Measurements from ENCODE around the gene RPP40. TPM values are rescaled to one million over a fixed set of nuclear protein-coding genes. Genes with fewer than 3 reads are reported as not detected.

The RPP40 gene
- total and polyA plus RNA-seq, 9 of the 15 experiments (the other 6 are each of a cell fraction or from before 2014, with no cell fraction given): 22.6 to 114 (median 39.0) TPM

DNA sequence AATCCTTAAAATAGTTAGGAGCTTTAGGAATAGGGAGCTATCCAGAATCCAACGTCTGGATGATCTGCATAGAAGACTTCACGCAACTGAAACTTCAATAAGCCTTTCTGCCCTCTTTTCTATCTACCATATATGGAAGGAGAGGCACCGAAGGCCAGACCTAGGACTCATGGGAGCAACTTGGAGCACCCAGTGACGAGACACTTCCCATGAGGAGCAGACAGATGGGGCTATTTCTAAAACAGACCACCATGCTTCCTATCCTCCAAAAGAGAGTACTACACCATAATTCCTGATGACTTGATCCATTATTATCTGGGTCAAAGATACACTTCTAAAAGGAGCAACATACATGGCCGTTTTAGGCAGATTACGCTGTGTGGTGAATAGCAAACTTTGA, 6.0 kb downstream of the RPP40 start:
- ATAC-seq (peak; percentile 71), FAIRE-seq (no peak), DNase-seq (ENCODE audit: extremely low read depth in 1 of 4, low spot score in 3 of 4) (no peak)
- Histone ChIP-seq H3K9me3 (replicated peaks; ENCODE audit: control insufficient read depth, insufficient read depth, low read depth, low read length) (no peaks in the 10 kb centered on the region), H3K9me1 (ENCODE audit: control insufficient read depth, insufficient read depth, low read length) (no peaks in the 10 kb centered on the region), H3K4me3 (no peak overlapping the region), H4K20me1 (replicated peaks; ENCODE audit: control insufficient read depth, insufficient read depth, low read length) (no peaks in the 10 kb centered on the region), H3K36me3 (ENCODE audit: control insufficient read depth, insufficient read depth, low read length) (peaks cover 48% of the 10 kb centered on the region; the same call in 2 of the 3 replicates), H3K27me3 (ENCODE audit: control insufficient read depth in 2 of 2, insufficient read depth in 2 of 2, low read length in 2 of 2) (no peaks in the 10 kb centered on the region), H3K9ac (ENCODE audit: insufficient read depth in 1 of 2, low read depth in 2 of 2, low read length in 2 of 2) (no peak overlapping the region), H3K79me2 (ENCODE audit: control insufficient read depth, insufficient read depth, low read length) (peaks cover 5% of the 10 kb centered on the region; the same call in 1 of the 3 replicates), H2AFZ (ENCODE audit: low read depth, low read length) (no peak overlapping the region), H3K27ac (ENCODE audit: extremely low read depth, low read depth, low read length) (no peak overlapping the region), H3K4me1 (replicated peaks in 1 of 2; ENCODE audit: control insufficient read depth in 2 of 2, insufficient read depth in 2 of 2, low read length in 2 of 2) (peaks cover 0 to 2% of the 10 kb centered on the region in 2 experiments; a peak in 1 of 5 replicates), H3K4me2 (ENCODE audit: insufficient read depth, low read length) (no peak overlapping the region)
- TF ChIP-seq, protein P1, sequence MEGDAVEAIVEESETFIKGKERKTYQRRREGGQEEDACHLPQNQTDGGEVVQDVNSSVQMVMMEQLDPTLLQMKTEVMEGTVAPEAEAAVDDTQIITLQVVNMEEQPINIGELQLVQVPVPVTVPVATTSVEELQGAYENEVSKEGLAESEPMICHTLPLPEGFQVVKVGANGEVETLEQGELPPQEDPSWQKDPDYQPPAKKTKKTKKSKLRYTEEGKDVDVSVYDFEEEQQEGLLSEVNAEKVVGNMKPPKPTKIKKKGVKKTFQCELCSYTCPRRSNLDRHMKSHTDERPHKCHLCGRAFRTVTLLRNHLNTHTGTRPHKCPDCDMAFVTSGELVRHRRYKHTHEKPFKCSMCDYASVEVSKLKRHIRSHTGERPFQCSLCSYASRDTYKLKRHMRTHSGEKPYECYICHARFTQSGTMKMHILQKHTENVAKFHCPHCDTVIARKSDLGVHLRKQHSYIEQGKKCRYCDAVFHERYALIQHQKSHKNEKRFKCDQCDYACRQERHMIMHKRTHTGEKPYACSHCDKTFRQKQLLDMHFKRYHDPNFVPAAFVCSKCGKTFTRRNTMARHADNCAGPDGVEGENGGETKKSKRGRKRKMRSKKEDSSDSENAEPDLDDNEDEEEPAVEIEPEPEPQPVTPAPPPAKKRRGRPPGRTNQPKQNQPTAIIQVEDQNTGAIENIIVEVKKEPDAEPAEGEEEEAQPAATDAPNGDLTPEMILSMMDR (IDR thresholded peaks at IDR 0.05 in 2 of 3, conservative IDR thresholded peaks at IDR 0.05 in 1 of 3; ENCODE audit: insufficient read depth in 2 of 3, low read depth in 1 of 3, low read length in 3 of 3): peak; percentile 18 to 43 (median 32); a peak in 4 of 6 replicates
- no peak for TF ChIP-seq U2AF1 (optimal IDR thresholded peaks at IDR 0.05; ENCODE audit: low read depth, low read length)
- in situ Hi-C loops (cut with MboI) (no loop called here), intact Hi-C loops (cut with micrococcal nuclease) (no loop called here)
- 75% methylated on average over 6 of the region's 6 CpGs for WGBS (ENCODE audit: insufficient coverage, low coverage, missing lambda C conversion rate)
- ChIA-PET CTCF (ENCODE audit: low intra/inter-chr PET ratio) (no interaction called here), POLR2A (no interaction called here)
- BruUV-seq (replicated peaks): no TSS peak

DNA sequence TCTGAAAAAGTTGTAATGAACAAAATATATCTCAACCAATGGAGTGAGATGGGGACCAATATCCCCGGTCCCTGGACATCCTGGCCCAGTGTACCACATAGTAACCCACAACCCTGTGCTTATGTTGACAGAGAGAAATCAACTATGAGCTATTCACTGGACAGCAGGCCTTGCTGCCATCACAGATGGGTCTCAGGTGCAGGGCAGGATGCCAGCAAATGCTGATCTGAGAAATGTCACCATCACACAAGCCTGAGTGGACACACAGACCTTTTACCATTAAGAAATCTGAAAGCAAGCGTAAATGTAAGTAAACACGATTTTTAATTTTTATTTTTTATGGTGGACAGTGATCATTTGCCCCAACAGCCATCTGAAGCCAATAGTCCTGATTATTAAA, 9.1 kb downstream of the RPP40 start:
- in situ Hi-C loops (cut with MboI): no loop called here
- Histone ChIP-seq H3K79me2 (ENCODE audit: control insufficient read depth, insufficient read depth, low read length) (no peaks in the 10 kb centered on the region), H3K27ac (ENCODE audit: extremely low read depth, low read depth, low read length) (no peak overlapping the region), H3K9me3 (replicated peaks; ENCODE audit: control insufficient read depth, insufficient read depth, low read depth, low read length) (no peaks in the 10 kb centered on the region), H3K9me1 (ENCODE audit: control insufficient read depth, insufficient read depth, low read length) (no peaks in the 10 kb centered on the region), H3K4me2 (ENCODE audit: insufficient read depth, low read length) (no peak overlapping the region), H4K20me1 (replicated peaks; ENCODE audit: control insufficient read depth, insufficient read depth, low read length) (no peaks in the 10 kb centered on the region), H2AFZ (ENCODE audit: low read depth, low read length) (no peak overlapping the region), H3K27me3 (ENCODE audit: control insufficient read depth in 2 of 2, insufficient read depth in 2 of 2, low read length in 2 of 2) (no peaks in the 10 kb centered on the region), H3K9ac (ENCODE audit: insufficient read depth in 1 of 2, low read depth in 2 of 2, low read length in 2 of 2) (no peak overlapping the region), H3K36me3 (ENCODE audit: control insufficient read depth, insufficient read depth, low read length) (peaks cover 28% of the 10 kb centered on the region; the same call in 1 of the 3 replicates), H3K4me3 (no peak overlapping the region), H3K4me1 (replicated peaks in 1 of 2; ENCODE audit: control insufficient read depth in 2 of 2, insufficient read depth in 2 of 2, low read length in 2 of 2) (no peaks in the 10 kb centered on the region)
- POLR2A ChIA-PET: no interaction called here
- DNase-seq (ENCODE audit: extremely low read depth in 1 of 4, low spot score in 3 of 4) (no peak), ATAC-seq (no peak), FAIRE-seq (no peak)
- WGBS (ENCODE audit: insufficient coverage, low coverage, missing lambda C conversion rate): 66% methylated on average over 3 of the region's 3 CpGs
- intact Hi-C loops (cut with micrococcal nuclease): no loop called here
- TF ChIP-seq KAT7 (CRISPR knock-in tag; IDR thresholded peaks at IDR 0.05; ENCODE audit: borderline replicate concordance) (no peak), PTTG1 (tag; IDR thresholded peaks at IDR 0.05; ENCODE audit: low read depth) (no peak), GTF2E2 (tag; IDR thresholded peaks at IDR 0.05) (no peak), POLR2H (tag; IDR thresholded peaks at IDR 0.05; ENCODE audit: low read depth) (no peak), BDP1 (IDR thresholded peaks at IDR 0.05; ENCODE audit: insufficient read depth, insufficient read length) (no peak), CBX3 (IDR thresholded peaks at IDR 0.05; ENCODE audit: borderline replicate concordance in 1 of 2, low read length in 2 of 2) (no peak), ZNF263 (CRISPR knock-in tag; IDR thresholded peaks at IDR 0.05; ENCODE audit: borderline replicate concordance) (no peak), POLR2AphosphoS2 (IDR thresholded peaks at IDR 0.05; ENCODE audit: low read length) (no peak)
- TF ChIP-seq, protein P2, sequence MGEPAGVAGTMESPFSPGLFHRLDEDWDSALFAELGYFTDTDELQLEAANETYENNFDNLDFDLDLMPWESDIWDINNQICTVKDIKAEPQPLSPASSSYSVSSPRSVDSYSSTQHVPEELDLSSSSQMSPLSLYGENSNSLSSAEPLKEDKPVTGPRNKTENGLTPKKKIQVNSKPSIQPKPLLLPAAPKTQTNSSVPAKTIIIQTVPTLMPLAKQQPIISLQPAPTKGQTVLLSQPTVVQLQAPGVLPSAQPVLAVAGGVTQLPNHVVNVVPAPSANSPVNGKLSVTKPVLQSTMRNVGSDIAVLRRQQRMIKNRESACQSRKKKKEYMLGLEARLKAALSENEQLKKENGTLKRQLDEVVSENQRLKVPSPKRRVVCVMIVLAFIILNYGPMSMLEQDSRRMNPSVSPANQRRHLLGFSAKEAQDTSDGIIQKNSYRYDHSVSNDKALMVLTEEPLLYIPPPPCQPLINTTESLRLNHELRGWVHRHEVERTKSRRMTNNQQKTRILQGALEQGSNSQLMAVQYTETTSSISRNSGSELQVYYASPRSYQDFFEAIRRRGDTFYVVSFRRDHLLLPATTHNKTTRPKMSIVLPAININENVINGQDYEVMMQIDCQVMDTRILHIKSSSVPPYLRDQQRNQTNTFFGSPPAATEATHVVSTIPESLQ (CRISPR knock-in tag; IDR thresholded peaks at IDR 0.05): no peak
- BruUV-seq (replicated peaks): no TSS peak
- CTCF ChIA-PET (ENCODE audit: low intra/inter-chr PET ratio): no interaction called here

Data from K562 (cell line).